ENCODE data around the gene WDR48.

WDR48 gene

DNA sequence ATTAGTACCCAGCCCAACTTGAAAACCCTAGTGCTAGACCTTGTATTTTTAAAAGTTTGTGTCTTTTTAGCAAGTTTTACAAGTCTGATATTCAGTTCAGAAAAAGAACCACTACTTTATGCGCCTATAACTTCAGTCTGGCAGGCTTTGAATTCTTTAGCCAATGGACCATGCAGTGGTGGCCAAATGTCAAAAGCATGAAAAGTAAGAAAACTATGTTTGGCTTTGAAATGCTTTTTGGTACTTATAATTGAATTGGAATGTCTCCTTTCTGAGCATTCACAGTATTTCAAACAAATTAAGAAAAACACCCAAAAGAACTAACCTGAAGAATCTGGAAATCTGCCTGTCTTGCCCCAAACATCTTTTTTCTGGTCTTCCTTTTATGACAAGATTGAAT lies 12.8 kb downstream of the WDR48 start:
- no peak for DNase-seq

DNA sequence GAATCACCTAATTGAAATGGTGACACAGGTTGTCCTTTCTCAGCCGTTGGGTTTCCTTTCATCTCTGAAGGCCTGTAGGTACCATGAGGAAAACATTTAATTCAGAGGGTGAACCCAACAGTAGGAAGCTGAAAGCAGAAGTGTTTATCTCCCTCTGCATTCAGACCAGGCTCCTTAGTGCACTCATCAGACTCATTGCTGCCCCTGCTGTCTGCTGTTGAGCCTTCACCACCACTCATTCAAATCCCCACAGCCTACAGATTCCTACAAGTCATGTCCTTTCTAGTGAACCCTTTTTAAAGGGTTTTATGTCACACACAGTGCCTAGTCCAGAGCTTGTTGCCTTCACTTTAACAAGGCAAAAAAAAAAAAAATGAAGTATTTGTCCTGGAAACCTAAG lies 13.4 kb downstream of the WDR48 start:
- DNase-seq: no peak

GRCh38 chr3:39067286-39067685 lies 15.5 kb downstream of the WDR48 start:
- no peak for DNase-seq

DNA sequence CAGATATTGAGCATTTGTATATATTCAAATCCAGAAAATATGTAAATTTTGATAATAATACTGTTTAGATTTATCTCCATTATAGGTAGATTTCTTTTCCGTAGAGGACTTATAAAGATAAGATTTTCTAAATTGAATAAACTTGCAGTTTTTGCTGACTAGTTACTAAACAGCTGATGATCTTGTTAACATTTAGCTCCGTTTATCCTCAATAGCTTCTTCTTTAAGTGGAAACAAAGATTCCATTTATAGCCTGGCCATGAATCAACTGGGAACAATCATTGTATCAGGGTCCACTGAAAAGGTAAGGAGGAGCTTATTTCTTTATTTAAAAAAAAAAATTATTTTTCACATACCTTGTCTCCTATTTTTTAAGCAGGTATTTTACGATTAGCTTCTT lies 16.7 kb downstream of the WDR48 start:
- DNase-seq: no peak

DNA sequence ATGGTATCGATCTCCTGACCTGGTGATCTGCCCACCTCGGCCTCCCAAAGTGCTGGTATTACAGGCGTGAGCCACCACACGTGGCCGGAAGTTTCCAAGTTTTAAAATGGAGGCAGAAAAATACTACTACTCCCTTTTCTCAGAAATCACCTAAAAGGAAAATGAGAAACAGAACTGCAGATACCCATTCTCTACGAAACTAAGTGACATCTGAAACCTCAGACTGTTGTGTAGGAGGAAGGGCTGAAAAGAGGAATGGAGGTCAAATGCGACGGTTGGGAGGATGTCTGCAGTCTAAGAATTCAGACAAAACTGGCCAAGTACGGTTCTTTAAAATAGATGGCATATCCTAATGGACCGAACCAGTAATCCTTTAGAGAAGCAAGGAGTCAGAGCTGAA lies 24.1 kb downstream of the WDR48 start:
- no peak for DNase-seq

- no peak for DNase-seq
Measured at GRCh38 chr3:39079530-39079929, 27.7 kb downstream of the WDR48 start.

GRCh38 chr3:39080026-39080425 lies 28.2 kb downstream of the WDR48 start:
- no peak for DNase-seq

GRCh38 chr3:39082666-39083313 lies 31.0 kb downstream of the WDR48 start:
- DNase-seq: no peak

GRCh38 chr3:39086144-39086543 lies 34.3 kb downstream of the WDR48 start:
- no peak for DNase-seq

DNA sequence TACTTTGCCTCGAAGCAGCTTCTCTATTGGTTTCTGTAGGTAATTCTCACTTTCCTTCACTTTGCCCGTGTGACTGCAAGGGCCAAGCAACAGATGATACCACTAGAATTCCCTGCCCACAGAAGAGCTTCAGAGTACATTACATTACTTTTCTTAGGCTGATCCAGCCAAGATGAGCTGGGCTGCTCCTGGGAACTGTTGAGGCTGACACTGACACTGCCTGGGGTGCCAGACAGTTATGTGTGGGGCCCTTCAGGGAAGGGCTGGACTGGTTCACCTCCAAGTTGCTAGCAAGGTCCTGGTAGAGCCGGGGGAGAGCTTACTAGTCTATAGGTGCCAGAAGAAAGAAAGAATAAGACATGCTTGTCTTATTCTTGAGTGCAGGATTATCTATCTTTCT lies 36.6 kb downstream of the WDR48 start:
- DNase-seq: no peak

- no peak for DNase-seq
Measured at GRCh38 chr3:39088889-39089288, 37.1 kb downstream of the WDR48 start.

DNA sequence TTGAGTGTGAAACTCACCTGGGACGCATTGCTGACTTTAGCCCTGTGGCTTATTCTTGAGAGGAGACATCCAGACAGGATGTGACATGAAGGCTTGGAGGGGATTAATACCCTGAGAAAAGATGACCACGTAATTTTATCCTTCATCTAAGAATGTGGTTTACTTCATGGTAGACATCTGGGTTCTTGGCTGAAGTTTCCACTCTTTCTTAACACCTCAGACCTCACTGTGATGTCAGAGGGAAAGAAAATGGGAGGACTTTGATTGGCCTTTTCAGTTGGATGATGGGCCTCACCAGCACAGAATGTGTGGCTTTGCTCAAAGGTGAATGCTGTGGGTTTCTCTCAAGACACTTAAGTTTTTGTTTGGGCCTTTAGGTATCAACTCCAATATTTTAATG lies 39.1 kb downstream of the WDR48 start:
- no peak for DNase-seq

- no peak for DNase-seq
Measured at GRCh38 chr3:39094851-39095677, 43.2 kb downstream of the WDR48 start.

- no peak for DNase-seq
Measured at GRCh38 chr3:39095778-39096177, 44.0 kb downstream of the WDR48 start.

GRCh38 chr3:39096775-39097174 lies 45.0 kb downstream of the WDR48 start:
- no peak for DNase-seq

GRCh38 chr3:39097716-39098472 lies 46.1 kb downstream of the WDR48 start:
- DNase-seq: no peak

- no peak for DNase-seq
Measured at GRCh38 chr3:39098473-39099000, 46.7 kb downstream of the WDR48 start.

DNA sequence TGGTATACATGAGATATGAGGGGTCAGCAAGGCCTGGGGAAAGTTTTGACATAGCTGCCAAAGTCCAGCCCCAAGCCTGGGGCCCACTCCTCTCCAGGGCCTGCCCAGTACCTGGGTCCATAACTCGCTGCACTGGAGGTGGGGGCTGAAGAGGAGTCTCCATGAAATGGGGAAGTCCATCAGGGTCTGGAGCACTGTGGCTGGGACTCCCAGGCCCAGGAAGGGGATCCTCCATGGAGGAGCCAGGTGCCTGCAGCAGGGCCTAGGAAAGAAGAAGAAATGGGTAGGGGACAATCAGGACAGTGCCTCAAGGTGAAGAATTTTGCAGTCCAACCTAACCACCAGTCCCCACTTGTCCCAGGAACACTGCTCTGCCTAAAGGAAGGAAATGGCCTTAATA lies 47.4 kb downstream of the WDR48 start:
- DNase-seq: no peak

DNA sequence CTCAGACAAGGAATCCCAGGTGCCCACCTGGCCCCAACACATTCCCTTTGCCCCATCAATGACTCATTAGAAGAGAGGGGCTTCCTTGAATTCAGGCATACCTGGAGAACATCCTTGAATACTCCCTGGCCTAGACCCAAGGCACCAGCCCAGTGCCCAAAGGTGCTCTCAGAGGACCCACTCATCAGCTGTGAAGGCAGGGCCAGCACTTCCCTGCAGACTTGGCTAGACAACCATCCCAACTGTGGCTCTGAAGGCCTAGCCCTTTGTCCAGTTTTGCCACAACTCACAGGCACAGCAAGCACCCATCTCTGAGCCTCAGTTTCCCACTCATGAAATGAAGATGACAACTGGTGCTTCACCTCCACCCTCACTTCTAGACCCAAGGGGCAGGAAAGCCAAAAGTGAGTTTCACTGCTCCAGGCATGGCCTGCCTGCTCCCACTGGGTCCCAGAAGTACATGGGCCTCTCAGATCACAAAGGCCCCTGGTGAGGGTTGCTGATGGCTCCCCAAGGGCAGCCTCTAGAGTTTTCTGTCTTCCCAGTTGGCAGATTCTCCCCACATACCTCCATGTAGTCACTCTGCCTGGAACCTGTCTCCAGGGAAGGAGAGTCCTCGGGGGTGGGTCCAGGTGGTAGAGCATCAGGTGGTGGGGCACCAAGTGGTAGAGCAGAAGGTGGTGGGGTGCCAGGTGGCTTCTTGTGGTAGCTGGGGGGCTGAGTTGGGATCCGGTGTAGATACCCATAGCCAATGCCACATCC lies 48.1 kb downstream of the WDR48 start:
- no peak for DNase-seq

GRCh38 chr3:39100500-39100886 lies 48.7 kb downstream of the WDR48 start:
- no peak for DNase-seq

DNA sequence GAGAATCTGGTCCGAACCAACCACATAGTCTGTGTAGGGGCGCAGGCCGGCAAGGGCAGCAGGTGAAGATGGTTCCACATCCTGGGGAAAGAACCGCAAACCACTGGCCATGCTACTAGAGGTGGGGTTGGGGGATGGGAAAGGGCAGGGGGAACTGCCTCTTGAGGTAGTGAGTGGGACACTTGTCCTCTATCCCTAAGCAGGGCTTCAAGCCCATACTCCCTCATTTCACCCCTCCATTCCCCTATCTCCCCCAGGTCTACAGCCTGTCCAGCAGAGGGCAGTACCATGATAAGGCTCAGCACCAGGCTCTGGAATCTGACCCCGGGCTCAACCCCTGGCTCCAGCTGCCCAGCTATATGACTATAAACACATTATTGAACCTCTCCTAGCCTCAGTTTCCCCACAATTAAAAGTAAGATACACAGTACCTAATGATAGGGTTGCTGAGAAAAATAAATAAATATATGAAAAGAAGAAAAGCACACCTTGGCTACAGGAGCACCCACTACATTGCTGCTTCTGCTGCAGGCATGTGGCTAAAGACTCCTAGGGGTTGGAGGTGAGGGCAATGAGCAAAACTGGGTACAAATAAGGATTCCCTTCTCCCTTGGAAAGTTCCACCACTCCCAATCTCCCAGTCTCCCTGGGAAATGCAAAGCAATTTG lies 49.3 kb downstream of the WDR48 start:
- DNase-seq: no peak

Data from NCI-H774 (cell line).